NCI-H128 (cell line): ENCODE results near the gene SRSF7.
"Not testable (repeated sequence)": the region's sequence is repeated elsewhere in the genome, so short reads cannot be mapped to it uniquely, and the experiment has no call there.

Source experiments
- DNase-seq: peaks from one replicate; lab custom pipeline; 2025; ENCODE audit not compliant: unreplicated experiment; lab: John Stamatoyannopoulos, UW

The SRSF7 gene

GRCh38 chr2:38703336-38703735, 47.8 kb downstream of the SRSF7 start:
- not testable (repeated sequence) for DNase-seq

- no peak for DNase-seq
Observed at GRCh38 chr2:38702413-38702812, 48.7 kb downstream of the SRSF7 start.

DNA sequence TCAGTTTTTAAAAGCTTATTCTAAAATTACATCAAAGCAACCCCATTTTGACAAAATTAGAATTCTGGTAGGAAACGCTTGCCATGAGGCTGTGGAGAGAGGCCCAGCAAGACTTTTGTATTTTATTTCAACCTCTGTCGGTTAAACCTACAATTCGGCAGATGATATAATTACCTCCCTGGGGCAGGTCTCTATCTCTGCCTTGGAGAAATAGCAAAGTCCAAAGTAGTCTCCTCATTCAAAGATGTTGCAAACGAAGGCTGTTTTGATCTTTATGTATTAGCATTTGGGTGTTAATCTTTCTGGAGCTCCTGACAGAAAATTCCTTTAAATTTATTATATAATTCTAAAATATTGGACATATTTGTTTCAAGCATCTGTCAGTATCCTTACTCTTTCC, 49.6 kb downstream of the SRSF7 start:
- no peak for DNase-seq

DNA sequence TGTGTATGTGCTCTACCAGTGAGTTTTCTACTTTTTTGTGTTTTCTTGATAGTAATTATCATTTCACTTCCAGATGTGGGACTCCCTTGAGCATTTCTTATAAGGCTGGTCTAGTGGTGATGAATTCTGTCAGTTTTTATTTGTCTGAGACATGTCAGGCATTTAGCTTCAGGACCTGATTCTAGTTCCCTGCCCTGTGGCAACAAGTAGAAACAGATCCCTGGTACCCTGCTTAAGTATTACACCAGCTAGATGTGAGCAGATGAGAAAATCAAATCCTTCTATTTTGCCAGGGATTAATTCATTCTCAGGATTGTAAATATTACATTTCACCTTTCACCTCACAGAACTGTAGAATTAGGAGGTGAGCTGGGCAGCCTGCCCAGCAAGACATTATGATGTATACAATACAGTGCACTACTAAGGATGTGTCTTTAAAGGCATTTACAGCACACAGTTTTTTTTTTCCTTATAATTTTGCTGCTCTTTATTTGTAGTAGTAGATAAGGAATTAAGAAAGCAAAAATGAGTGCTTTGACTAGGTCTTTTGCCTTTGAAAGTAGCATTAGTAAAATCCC, 50.2 kb downstream of the SRSF7 start:
- DNase-seq: no peak

DNA sequence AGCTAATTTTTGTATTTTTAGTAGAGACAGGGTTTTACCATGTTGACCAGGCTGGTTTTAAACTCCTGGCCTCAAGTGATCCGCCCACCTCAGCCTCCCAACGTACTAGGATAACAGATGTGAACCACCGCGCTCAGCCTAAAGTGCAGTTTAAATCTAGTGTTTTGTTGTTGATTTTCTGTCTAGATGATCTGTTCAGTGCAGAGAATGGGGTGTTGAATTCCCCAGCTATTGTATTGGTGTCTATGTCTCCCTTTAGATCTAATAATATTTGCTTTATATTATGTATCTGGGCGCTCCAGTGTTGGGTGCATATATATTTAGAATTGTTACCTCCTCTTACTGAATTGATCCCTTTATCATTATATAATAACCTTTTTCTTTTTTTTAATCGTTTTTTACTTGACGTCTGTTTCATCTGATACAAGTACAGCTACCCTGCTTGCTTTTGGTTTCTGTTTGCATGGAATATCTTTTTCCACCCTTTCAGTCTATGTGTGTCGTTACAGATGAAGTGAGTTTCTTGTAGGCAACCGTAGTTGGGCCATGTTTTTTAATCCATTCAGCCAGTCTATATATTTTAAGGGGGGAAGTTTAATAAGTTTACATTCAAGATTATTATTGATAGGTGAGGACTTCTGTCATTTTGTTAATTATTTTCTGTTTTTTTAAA, 50.9 kb downstream of the SRSF7 start:
- no peak for DNase-seq

DNA sequence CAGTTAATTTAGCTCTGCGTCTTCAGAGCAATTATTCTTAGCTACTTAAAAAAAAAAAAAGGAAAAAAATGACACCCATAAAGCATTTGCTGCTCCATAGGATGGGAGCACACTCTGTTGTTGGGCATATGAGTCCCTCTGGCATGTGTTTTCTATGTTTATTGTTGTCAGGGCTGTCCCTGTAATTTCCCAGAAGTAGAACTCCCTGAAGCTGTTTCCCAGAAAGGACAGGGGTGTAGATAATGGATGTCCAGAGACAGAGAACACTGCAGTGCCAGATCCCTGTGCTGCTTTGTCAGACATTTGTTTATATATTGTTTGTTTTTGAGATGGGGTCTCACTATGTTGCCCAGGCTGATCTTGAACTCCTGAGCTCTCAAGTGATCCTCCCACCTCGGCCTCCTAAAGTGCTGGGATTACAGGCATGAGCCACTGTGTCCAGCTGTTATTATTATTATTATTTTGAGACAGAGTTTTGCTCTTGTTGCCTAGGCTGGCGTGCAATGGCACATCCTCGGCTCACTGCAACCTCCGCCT, 52.6 kb downstream of the SRSF7 start:
- no peak for DNase-seq

DNA sequence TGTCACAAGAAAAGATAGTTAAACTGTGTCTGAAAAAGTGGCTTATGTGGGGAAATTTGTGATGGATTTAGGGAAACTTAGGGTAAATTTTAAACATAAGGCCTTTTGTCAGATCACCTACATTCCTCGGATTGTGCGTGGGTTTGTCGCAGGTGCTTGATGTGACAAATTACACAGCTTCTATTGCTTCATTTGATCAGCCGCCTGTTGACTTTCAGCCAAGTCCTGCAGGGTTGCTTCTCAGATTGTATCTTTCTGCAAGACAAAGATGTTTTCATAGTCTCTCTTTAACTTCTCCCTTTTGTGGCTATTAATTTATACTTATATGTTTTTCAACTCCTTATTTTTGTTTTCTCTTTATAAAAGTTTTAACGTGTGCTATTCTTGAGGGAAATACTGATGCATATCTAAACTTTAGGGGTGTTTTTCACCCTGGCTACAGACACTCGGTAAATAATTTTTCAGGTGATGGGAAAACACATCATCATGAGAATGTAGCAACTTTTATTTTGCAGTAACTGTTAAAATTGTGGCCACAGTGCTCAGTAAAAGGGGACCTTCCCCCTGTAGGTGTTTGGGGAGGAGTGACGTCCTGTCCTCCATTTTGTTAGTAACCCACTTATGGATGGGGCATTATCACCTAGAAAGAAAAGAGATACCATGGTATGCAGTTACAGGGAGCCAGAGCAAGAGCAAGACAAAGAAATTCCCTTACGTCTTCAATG, 53.9 kb downstream of the SRSF7 start:
- no peak for DNase-seq
